ENCODE data around the gene EEFSEC. TPM values are rescaled to one million over a fixed set of nuclear protein-coding genes. Genes with fewer than 3 reads are reported as not detected.

The EEFSEC gene
- total RNA-seq, 2 experiments from 2014 or later, result 19.2 to 19.6 TPM

- ATAC-seq (no peak), DNase-seq (no peak)
- Mint-ChIP-seq H3K36me3 (ENCODE audit: low read depth) (peaks cover 19% of the 10 kb centered on the region), H3K9me3 (peaks cover 9% of the 10 kb centered on the region), H3K27me3 (no peaks in the 10 kb centered on the region), H3K27ac (no peak overlapping the region), H3K4me3 (no peak overlapping the region), H3K4me1 (ENCODE audit: low read depth) (peaks cover 10% of the 10 kb centered on the region)
- ChIA-PET POLR2A (interaction anchor here (0.7 to 1.0 kb wide), 2 partner anchors 49 to 1458 kb away, joined by 3 read pairs; no protein-coding TSS in a partner anchor), CTCF (interaction anchor here (0.7 to 4.7 kb wide), 9 partner anchors 11 to 358 kb away, joined by 3 to 42 read pairs (median 5); no protein-coding TSS in a partner anchor)
- intact Hi-C loops (cut with micrococcal nuclease), result no loop called here
- TF ChIP-seq CTCF (IDR thresholded peaks at IDR 0.05), result no peak
These were observed 73.0 kb downstream of the EEFSEC start for GRCh38 chr3:128226186-128226725.

GRCh38 chr3:128226795-128227395 lies 73.6 kb downstream of the EEFSEC start:
- intact Hi-C loops (cut with micrococcal nuclease), result no loop called here
- Mint-ChIP-seq H3K27me3 (no peaks in the 10 kb centered on the region), H3K36me3 (ENCODE audit: low read depth) (peaks cover 19% of the 10 kb centered on the region), H3K9me3 (peaks cover 9% of the 10 kb centered on the region), H3K27ac (no peak overlapping the region), H3K4me3 (no peak overlapping the region), H3K4me1 (ENCODE audit: low read depth) (peaks cover 10% of the 10 kb centered on the region)
- ChIA-PET POLR2A (interaction anchor here (0.7 to 1.0 kb wide), 2 partner anchors 49 to 1458 kb away, joined by 3 read pairs; no protein-coding TSS in a partner anchor), CTCF (interaction anchor here (0.8 to 4.7 kb wide), 11 partner anchors 9 to 357 kb away, joined by 3 to 42 read pairs (median 5); no protein-coding TSS in a partner anchor)
- peak; percentile 77 for TF ChIP-seq CTCF (IDR thresholded peaks at IDR 0.05)
- ATAC-seq (peak; percentile 64), DNase-seq (peak; percentile 43)

- H3K4me1 Mint-ChIP-seq (ENCODE audit: low read depth), result peaks cover 10% of the 10 kb centered on the region
- H3K4me3 Mint-ChIP-seq, result no peak overlapping the region
- no peak for TF ChIP-seq CTCF (IDR thresholded peaks at IDR 0.05)
- ChIA-PET CTCF (interaction anchor here (0.8 to 4.7 kb wide), 7 partner anchors 9 to 95 kb away, joined by 3 to 42 read pairs (median 3); no protein-coding TSS in a partner anchor), POLR2A (no interaction called here)
- intact Hi-C loops (cut with micrococcal nuclease), result no loop called here
- ATAC-seq (no peak), DNase-seq (no peak)
- no peak overlapping the region for H3K27ac Mint-ChIP-seq
- H3K9me3 Mint-ChIP-seq, result peaks cover 8% of the 10 kb centered on the region
- peaks cover 18% of the 10 kb centered on the region for H3K36me3 Mint-ChIP-seq (ENCODE audit: low read depth)
- H3K27me3 Mint-ChIP-seq, result no peaks in the 10 kb centered on the region
These were observed 74.2 kb downstream of the EEFSEC start for GRCh38 chr3:128227507-128227906.

GRCh38 chr3:128228366-128228910 lies 75.2 kb downstream of the EEFSEC start:
- Mint-ChIP-seq H3K4me3 (no peak overlapping the region), H3K27ac (no peak overlapping the region), H3K4me1 (ENCODE audit: low read depth) (peaks cover 10% of the 10 kb centered on the region), H3K9me3 (no peaks in the 10 kb centered on the region), H3K27me3 (no peaks in the 10 kb centered on the region), H3K36me3 (ENCODE audit: low read depth) (peaks cover 8% of the 10 kb centered on the region)
- DNase-seq (no peak), ATAC-seq (no peak)
- intact Hi-C loops (cut with micrococcal nuclease), result no loop called here
- TF ChIP-seq CTCF (IDR thresholded peaks at IDR 0.05), result no peak
- ChIA-PET CTCF (interaction anchor here (1.6 to 4.7 kb wide), 2 partner anchors 9 to 93 kb away, joined by 5 to 42 read pairs; no protein-coding TSS in a partner anchor), POLR2A (no interaction called here)
